Mesodermal cell (in vitro differentiated cells): ENCODE results near the gene SLC25A26.
"Not testable (repeated sequence)": the region's sequence is repeated elsewhere in the genome, so short reads cannot be mapped to it uniquely, and the experiment has no call there.

Experiments used
- H3K27ac ChIP-seq: 2 replicates; pipeline ENCODE4 v1.7.0; 2013; ENCODE audit warnings: mild to moderate bottlenecking, low read depth, low read length, moderate library complexity; ENCODE audit not compliant: severe bottlenecking
- H3K36me3 ChIP-seq: 2 replicates; pipeline ENCODE4 v1.7.1; 2013; ENCODE audit warnings: mild to moderate bottlenecking, low read length, moderate library complexity; ENCODE audit not compliant: control insufficient read depth, insufficient read depth
- H3K4me1 ChIP-seq: one replicate; pipeline ENCODE4 v1.7.1; 2013; ENCODE audit warnings: mild to moderate bottlenecking, low read length; ENCODE audit not compliant: insufficient read depth, control insufficient read depth, poor library complexity, severe bottlenecking
- H3K4me3 ChIP-seq: 2 replicates; pipeline ENCODE4 v1.7.0; 2013; ENCODE audit warnings: low read length, control low read depth, mild to moderate bottlenecking; ENCODE audit not compliant: insufficient read depth, poor library complexity, severe bottlenecking; ENCODE audit errors: extremely low read depth
- H3K9me3 ChIP-seq: 2 replicates; pipeline ENCODE4 v1.7.1; 2013; ENCODE audit warnings: mild to moderate bottlenecking, low read length, moderate library complexity; ENCODE audit not compliant: control insufficient read depth
- WGBS, 2 experiments: methylation state at CpG; one replicate each; pipeline ENCODE4 v1.1.5; 2013; ENCODE audit warnings: missing lambda C conversion rate in 2 of 2; ENCODE audit not compliant: insufficient coverage in 2 of 2; 5-methylcytosine and 5-hydroxymethylcytosine counted together

The SLC25A26 gene

GRCh38 chr3:66416556-66417304 is 195.9 kb downstream of the SLC25A26 start:
- WGBS, 2 experiments, result 77 to 83% methylated on average over 14 of the region's 14 CpGs
- peaks cover 53% of the 10 kb centered on the region for H3K4me1 ChIP-seq
- peaks cover 4% of the 10 kb centered on the region for H3K36me3 ChIP-seq
- peak overlapping the region; percentile 57 for H3K27ac ChIP-seq
- peaks cover 14% of the 10 kb centered on the region for H3K9me3 ChIP-seq
- H3K4me3 ChIP-seq, result no peak overlapping the region

- peaks cover 19% of the 10 kb centered on the region for H3K9me3 ChIP-seq
- WGBS, 2 experiments, result 94 to 95% methylated on average over 7 to 11 of the region's 12 CpGs
These were observed 197.7 kb downstream of the SLC25A26 start for GRCh38 chr3:66418475-66418931.

GRCh38 chr3:66419036-66419435 is 198.2 kb downstream of the SLC25A26 start:
- Histone ChIP-seq H3K27ac (no peak overlapping the region), H3K4me3 (no peak overlapping the region), H3K4me1 (peaks cover 35% of the 10 kb centered on the region), H3K9me3 (peaks cover 19% of the 10 kb centered on the region), H3K36me3 (no peaks in the 10 kb centered on the region)
- 89 to 93% methylated on average over 10 to 14 of the region's 14 CpGs for WGBS, 2 experiments

More at GRCh38 chr3:66418475-66418931, 197.7 kb downstream of the SLC25A26 start:
- H3K4me3 ChIP-seq, result no peak overlapping the region
- H3K36me3 ChIP-seq, result no peaks in the 10 kb centered on the region
- peaks cover 41% of the 10 kb centered on the region for H3K4me1 ChIP-seq
- no peak overlapping the region for H3K27ac ChIP-seq

GRCh38 chr3:66421144-66421543 is 200.3 kb downstream of the SLC25A26 start:
- not testable (repeated sequence) for H3K36me3 ChIP-seq, H3K27ac ChIP-seq, H3K4me3 ChIP-seq
- H3K9me3 ChIP-seq, result peaks cover 19% of the 10 kb centered on the region
- 94 to 100% methylated on average over 3 of the region's 3 CpGs for WGBS, 2 experiments
- peaks cover 25% of the 10 kb centered on the region for H3K4me1 ChIP-seq

GRCh38 chr3:66421893-66422292 is 201.1 kb downstream of the SLC25A26 start:
- not testable (repeated sequence) for H3K4me3 ChIP-seq, H3K36me3 ChIP-seq, H3K27ac ChIP-seq
- 94 to 100% methylated on average over 2 to 3 of the region's 3 CpGs for WGBS, 2 experiments
- H3K4me1 ChIP-seq, result peaks cover 24% of the 10 kb centered on the region
- H3K9me3 ChIP-seq, result peaks cover 23% of the 10 kb centered on the region

- no peak overlapping the region for H3K4me3 ChIP-seq
- H3K36me3 ChIP-seq, result no peaks in the 10 kb centered on the region
- H3K27ac ChIP-seq, result peak overlapping the region; percentile 57
- 86 to 93% methylated on average over 2 of the region's 3 CpGs for WGBS, 2 experiments
- H3K9me3 ChIP-seq, result peaks cover 23% of the 10 kb centered on the region
- peaks cover 19% of the 10 kb centered on the region for H3K4me1 ChIP-seq
These were observed 203.0 kb downstream of the SLC25A26 start for GRCh38 chr3:66423791-66424190.

- Histone ChIP-seq H3K4me3 (no peak overlapping the region), H3K36me3 (no peaks in the 10 kb centered on the region), H3K4me1 (peaks cover 25% of the 10 kb centered on the region), H3K9me3 (peaks cover 19% of the 10 kb centered on the region), H3K27ac (no peak overlapping the region)
- 87 to 92% methylated on average over 5 of the region's 5 CpGs for WGBS, 2 experiments
These were observed 204.2 kb downstream of the SLC25A26 start for GRCh38 chr3:66425032-66425431.

- H3K9me3 ChIP-seq, result peaks cover 17% of the 10 kb centered on the region
- no peak overlapping the region for H3K27ac ChIP-seq
- no peak overlapping the region for H3K4me3 ChIP-seq
- no peaks in the 10 kb centered on the region for H3K36me3 ChIP-seq
- peaks cover 25% of the 10 kb centered on the region for H3K4me1 ChIP-seq
- WGBS, 2 experiments, result 83 to 98% methylated on average over 3 to 4 of the region's 7 CpGs
These were observed 204.8 kb downstream of the SLC25A26 start for GRCh38 chr3:66425576-66426114.

GRCh38 chr3:66426135-66426534 is 205.3 kb downstream of the SLC25A26 start:
- Histone ChIP-seq H3K36me3 (no peaks in the 10 kb centered on the region), H3K4me3 (no peak overlapping the region), H3K4me1 (peaks cover 25% of the 10 kb centered on the region), H3K9me3 (peaks cover 15% of the 10 kb centered on the region), H3K27ac (no peak overlapping the region)
- WGBS, 2 experiments, result 92 to 100% methylated on average over 1 of the region's 1 CpG

GRCh38 chr3:66427352-66427751 is 206.6 kb downstream of the SLC25A26 start:
- Histone ChIP-seq H3K27ac (no peak overlapping the region), H3K4me3 (no peak overlapping the region), H3K36me3 (no peaks in the 10 kb centered on the region), H3K4me1 (peaks cover 25% of the 10 kb centered on the region), H3K9me3 (peaks cover 4% of the 10 kb centered on the region)
- WGBS, 2 experiments, result 94 to 100% methylated on average over 2 to 3 of the region's 3 CpGs

GRCh38 chr3:66427951-66428474 is 207.2 kb downstream of the SLC25A26 start:
- Histone ChIP-seq H3K4me1 (peaks cover 25% of the 10 kb centered on the region), H3K36me3 (no peaks in the 10 kb centered on the region), H3K27ac (peak overlapping the region; percentile 50), H3K4me3 (no peak overlapping the region), H3K9me3 (peaks cover 4% of the 10 kb centered on the region)
- WGBS, 2 experiments, result 96 to 100% methylated on average over 3 to 4 of the region's 5 CpGs
